H1 (cell line): ENCODE measurements around the gene USP9Y.

Source experiments
- EZH2 ChIP-seq: fragments of 200-600 bp; sonication (generic); IDR thresholded peaks from 2 replicates; pipeline ENCODE4 v1.7.1; 2012; ENCODE audit warnings: low read depth, mild to moderate bottlenecking, moderate library complexity, low read length, inconsistent platforms; ENCODE audit not compliant: severe bottlenecking
- SP1 ChIP-seq: IDR thresholded peaks from 2 replicates; pipeline ENCODE4 v1.6.1; 2011; ENCODE audit warnings: low read depth, low read length
- TF ChIP-seq, protein P1 (sequence below), 3 experiments: IDR thresholded peaks; 1 replicate in 2 of 3; 2 replicates in 1 of 3; pipeline versions ENCODE4 v1.5.1 to v1.6.1; 2011; ENCODE audit warnings: low read length in 3 of 3, mild to moderate bottlenecking in 3 of 3, inconsistent platforms in 2 of 3, low read depth in 1 of 3, moderate library complexity in 1 of 3; ENCODE audit not compliant: insufficient read depth in 1 of 3; ENCODE audit errors: control extremely low read depth in 1 of 3
- TF ChIP-seq, protein P2 (sequence below): IDR thresholded peaks from 2 replicates; pipeline ENCODE4 v1.6.1; 2011; ENCODE audit warnings: low read depth, mild to moderate bottlenecking, low read length; ENCODE audit not compliant: insufficient read depth

DNA sequence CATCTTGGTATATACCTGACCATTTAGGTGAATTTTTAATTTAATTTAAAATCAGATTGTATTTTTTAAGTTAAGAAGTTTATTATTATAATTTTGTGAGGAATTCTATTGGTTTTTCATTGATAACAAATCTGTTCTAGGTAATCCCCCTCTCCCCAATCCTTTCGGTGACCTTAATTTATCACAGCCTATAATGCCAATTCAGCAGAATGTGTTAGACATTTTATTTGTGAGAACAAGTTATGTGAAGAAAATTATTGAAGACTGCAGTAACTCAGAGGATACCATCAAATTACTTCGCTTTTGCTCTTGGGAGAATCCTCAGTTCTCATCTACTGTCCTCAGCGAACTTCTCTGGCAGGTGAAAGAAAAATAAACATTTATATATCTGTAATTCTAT, 145.8 kb downstream of the USP9Y start:
- TF ChIP-seq, protein P1, sequence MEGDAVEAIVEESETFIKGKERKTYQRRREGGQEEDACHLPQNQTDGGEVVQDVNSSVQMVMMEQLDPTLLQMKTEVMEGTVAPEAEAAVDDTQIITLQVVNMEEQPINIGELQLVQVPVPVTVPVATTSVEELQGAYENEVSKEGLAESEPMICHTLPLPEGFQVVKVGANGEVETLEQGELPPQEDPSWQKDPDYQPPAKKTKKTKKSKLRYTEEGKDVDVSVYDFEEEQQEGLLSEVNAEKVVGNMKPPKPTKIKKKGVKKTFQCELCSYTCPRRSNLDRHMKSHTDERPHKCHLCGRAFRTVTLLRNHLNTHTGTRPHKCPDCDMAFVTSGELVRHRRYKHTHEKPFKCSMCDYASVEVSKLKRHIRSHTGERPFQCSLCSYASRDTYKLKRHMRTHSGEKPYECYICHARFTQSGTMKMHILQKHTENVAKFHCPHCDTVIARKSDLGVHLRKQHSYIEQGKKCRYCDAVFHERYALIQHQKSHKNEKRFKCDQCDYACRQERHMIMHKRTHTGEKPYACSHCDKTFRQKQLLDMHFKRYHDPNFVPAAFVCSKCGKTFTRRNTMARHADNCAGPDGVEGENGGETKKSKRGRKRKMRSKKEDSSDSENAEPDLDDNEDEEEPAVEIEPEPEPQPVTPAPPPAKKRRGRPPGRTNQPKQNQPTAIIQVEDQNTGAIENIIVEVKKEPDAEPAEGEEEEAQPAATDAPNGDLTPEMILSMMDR (IDR thresholded peaks at IDR 0.05; ENCODE audit: control extremely low read depth in 1 of 3, insufficient read depth in 1 of 3, low read depth in 1 of 3, low read length in 3 of 3): no peak
- TF ChIP-seq, protein P2, sequence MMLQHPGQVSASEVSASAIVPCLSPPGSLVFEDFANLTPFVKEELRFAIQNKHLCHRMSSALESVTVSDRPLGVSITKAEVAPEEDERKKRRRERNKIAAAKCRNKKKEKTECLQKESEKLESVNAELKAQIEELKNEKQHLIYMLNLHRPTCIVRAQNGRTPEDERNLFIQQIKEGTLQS: no peak
- TF ChIP-seq EZH2 (no peak), SP1 (no peak)
